Astrocyte (in vitro differentiated cells and primary cell): Measurements from ENCODE around the gene PI4K2A. TPM values are rescaled to one million over a fixed set of nuclear protein-coding genes. Genes with fewer than 3 reads are reported as not detected.
A peak's percentile ranks its signal among the peaks of the same experiment; 100 is the strongest.
"Not testable (repeated sequence)": the region's sequence is repeated elsewhere in the genome, so short reads cannot be mapped to it uniquely, and the experiment has no call there.

Source experiments
- DNase-seq: peaks from one replicate; pipeline ENCODE4 v3.0.0-alpha.2; 2010; ENCODE audit warnings: low read depth
- FAIRE-seq: peaks from 2 replicates; lab custom pipeline; 2011; peaks lifted over from hg19 to GRCh38; lab: Jason Lieb, UNC
- H2AFZ ChIP-seq: 2 replicates; pipeline ENCODE4 v1.6.0; 2012; ENCODE audit warnings: low read depth, low read length, inconsistent platforms
- H3K27ac ChIP-seq: 2 replicates; pipeline ENCODE4 v1.5.1; 2011; ENCODE audit warnings: low read depth, low read length, inconsistent platforms
- H3K27me3 ChIP-seq: 2 replicates; pipeline ENCODE4 v1.6.0; 2011; ENCODE audit warnings: low read length, inconsistent platforms; ENCODE audit not compliant: insufficient read depth
- H3K36me3 ChIP-seq: 2 replicates; pipeline ENCODE4 v1.5.1; 2011; ENCODE audit warnings: low read length, inconsistent platforms; ENCODE audit not compliant: insufficient read depth
- H3K4me1 ChIP-seq: 2 replicates; pipeline ENCODE4 v1.5.1; 2011; ENCODE audit warnings: low read length, inconsistent platforms; ENCODE audit not compliant: insufficient read depth
- H3K4me2 ChIP-seq: 2 replicates; pipeline ENCODE4 v1.6.0; 2012; ENCODE audit warnings: low read length, inconsistent platforms
- H3K4me3 ChIP-seq: 2 replicates; pipeline ENCODE4 v1.5.1; 2011; ENCODE audit warnings: low read depth, mild to moderate bottlenecking, low read length, inconsistent platforms; ENCODE audit not compliant: insufficient read depth
- H3K79me2 ChIP-seq: 2 replicates; pipeline ENCODE4 v1.6.0; 2012; ENCODE audit warnings: mild to moderate bottlenecking, low read length, inconsistent platforms; ENCODE audit not compliant: insufficient read depth
- H3K9ac ChIP-seq: 2 replicates; pipeline ENCODE4 v1.6.0; 2012; ENCODE audit warnings: mild to moderate bottlenecking, low read length, inconsistent platforms
- H3K9me3 ChIP-seq: 2 replicates; pipeline ENCODE4 v1.5.1; 2012; ENCODE audit warnings: low read depth, mild to moderate bottlenecking, low read length, inconsistent platforms; ENCODE audit not compliant: insufficient read depth
- H4K20me1 ChIP-seq: 2 replicates; pipeline ENCODE4 v1.6.0; 2012; ENCODE audit warnings: low read length, inconsistent platforms; ENCODE audit not compliant: insufficient read depth
- H3K27ac Mint-ChIP-seq: one replicate; pipeline ENCODE4 v1.8.0; 2021; ENCODE audit warnings: mild to moderate bottlenecking, mixed read lengths; ENCODE audit not compliant: unreplicated experiment
- H3K27me3 Mint-ChIP-seq: one replicate; pipeline ENCODE4 v1.8.0; 2021; ENCODE audit warnings: low read depth, mixed read lengths; ENCODE audit not compliant: unreplicated experiment
- H3K36me3 Mint-ChIP-seq: one replicate; pipeline ENCODE4 v1.8.0; 2021; ENCODE audit warnings: low read depth, mixed read lengths; ENCODE audit not compliant: unreplicated experiment
- H3K4me1 Mint-ChIP-seq: one replicate; pipeline ENCODE4 v1.8.0; 2021; ENCODE audit warnings: low read depth, mixed read lengths; ENCODE audit not compliant: unreplicated experiment
- H3K4me3 Mint-ChIP-seq: one replicate; pipeline ENCODE4 v1.8.0; 2021; ENCODE audit warnings: mild to moderate bottlenecking, moderate library complexity, mixed read lengths; ENCODE audit not compliant: unreplicated experiment
- H3K9me3 Mint-ChIP-seq: one replicate; pipeline ENCODE4 v1.8.0; 2021; ENCODE audit warnings: mild to moderate bottlenecking, mixed read lengths; ENCODE audit not compliant: unreplicated experiment
- CTCF ChIP-seq: IDR thresholded peaks from 2 replicates; pipeline ENCODE4 v1.5.1; 2011; ENCODE audit warnings: low read depth, mild to moderate bottlenecking, inconsistent platforms, low read length, moderate library complexity; ENCODE audit not compliant: insufficient read depth
- EZH2 ChIP-seq: IDR thresholded peaks from 2 replicates; pipeline ENCODE4 v1.6.1; 2012; ENCODE audit warnings: mild to moderate bottlenecking, low read length, inconsistent platforms; ENCODE audit not compliant: insufficient read depth
- total RNA-seq: library from RNA; stranded (reverse); gene quantifications from 2 replicates; pipeline ENCODE4 v1.2.1, GENCODE V29; 2021

The PI4K2A gene
- total RNA-seq, 1 donor from 2014 or later, result 37.8 TPM

- DNase-seq (no peak), FAIRE-seq (no peak)
- Histone ChIP-seq H2AFZ (no peak overlapping the region), H3K9ac (no peak overlapping the region), H3K4me3 (no peak overlapping the region), H3K36me3 (no peaks in the 10 kb centered on the region), H3K9me3 (no peaks in the 10 kb centered on the region), H3K4me2 (peak overlapping the region; percentile 4), H3K27me3 (no peaks in the 10 kb centered on the region), H3K79me2 (no peaks in the 10 kb centered on the region), H3K4me1 (peaks cover 42% of the 10 kb centered on the region), H3K27ac (peak overlapping the region; percentile 71), H4K20me1 (no peaks in the 10 kb centered on the region)
- no peaks in the 10 kb centered on the region for H3K36me3 Mint-ChIP-seq
- TF ChIP-seq EZH2 (no peak), CTCF (no peak)
- H3K9me3 Mint-ChIP-seq, result no peaks in the 10 kb centered on the region
- peaks cover 14% of the 10 kb centered on the region for H3K4me1 Mint-ChIP-seq
- H3K4me3 Mint-ChIP-seq, result no peak overlapping the region
- no peaks in the 10 kb centered on the region for H3K27me3 Mint-ChIP-seq
- peak overlapping the region; percentile 72 for H3K27ac Mint-ChIP-seq
Observed at GRCh38 chr10:97690133-97690532, 49.7 kb downstream of the PI4K2A start.

- not testable (repeated sequence) for DNase-seq, H3K27me3 Mint-ChIP-seq, H3K36me3 Mint-ChIP-seq
Observed at GRCh38 chr10:97698072-97698655, 57.7 kb downstream of the PI4K2A start.

GRCh38 chr10:97701438-97702069 lies 61.1 kb downstream of the PI4K2A start:
- H3K4me1 Mint-ChIP-seq, result no peaks in the 10 kb centered on the region
- H3K79me2 ChIP-seq, result no peaks in the 10 kb centered on the region
- H3K4me1 ChIP-seq, result no peaks in the 10 kb centered on the region
- peaks cover 10% of the 10 kb centered on the region for H3K27me3 Mint-ChIP-seq
- peaks cover 3% of the 10 kb centered on the region for H3K27me3 ChIP-seq
- no peaks in the 10 kb centered on the region for H4K20me1 ChIP-seq
- DNase-seq, result peak; percentile 33
- FAIRE-seq, result peak; percentile 52
- no peaks in the 10 kb centered on the region for H3K36me3 Mint-ChIP-seq
- no peak overlapping the region for H3K27ac ChIP-seq
- no peak overlapping the region for H3K4me3 Mint-ChIP-seq
- H3K27ac Mint-ChIP-seq, result no peak overlapping the region
- H3K4me3 ChIP-seq, result no peak overlapping the region
- H3K4me2 ChIP-seq, result no peak overlapping the region
- no peak overlapping the region for H3K9ac ChIP-seq
- no peak overlapping the region for H2AFZ ChIP-seq
- H3K9me3 Mint-ChIP-seq, result no peaks in the 10 kb centered on the region
- TF ChIP-seq EZH2 (no peak), CTCF (peak; percentile 83)
- H3K36me3 ChIP-seq, result no peaks in the 10 kb centered on the region
- H3K9me3 ChIP-seq, result no peaks in the 10 kb centered on the region

More at GRCh38 chr10:97698072-97698655, 57.7 kb downstream of the PI4K2A start:
- H3K4me1 ChIP-seq, FAIRE-seq, H3K9me3 ChIP-seq, H3K27me3 ChIP-seq, H3K4me3 ChIP-seq, H4K20me1 ChIP-seq, H3K9ac ChIP-seq, H3K36me3 ChIP-seq, H3K4me2 ChIP-seq, H3K9me3 Mint-ChIP-seq, H3K4me3 Mint-ChIP-seq, H3K79me2 ChIP-seq, H3K27ac Mint-ChIP-seq, H2AFZ ChIP-seq, H3K27ac ChIP-seq, H3K4me1 Mint-ChIP-seq: not testable (repeated sequence)
